AG04449 (cell line): ENCODE measurements around the gene TMEM208.

Source experiments
- CTCF ChIA-PET: fragments of 350-600 bp; formaldehyde crosslinking; extraction: SDS; loops from one replicate; lab custom pipeline; 2021; ENCODE audit warnings: antibody characterized with exemption; lab: Yijun Ruan, JAX
- POLR2A ChIA-PET: fragments of 400-600, 350-600 bp; formaldehyde crosslinking; extraction: SDS; loops from one replicate; lab custom pipeline; 2020; ENCODE audit warnings: antibody characterized with exemption, inconsistent platforms; lab: Yijun Ruan, JAX
- DNase-seq: peaks from one replicate; pipeline ENCODE4 v3.0.0-alpha.2; 2010; ENCODE audit warnings: low read depth, low spot score
- H3K4me3 ChIP-seq: 2 replicates; pipeline ENCODE4 v1.5.1; 2011; ENCODE audit warnings: low read depth, mild to moderate bottlenecking, control low read depth, low read length
- TF ChIP-seq, protein P1 (sequence below): IDR thresholded peaks from one replicate; pipeline ENCODE4 v1.5.1; 2011; ENCODE audit warnings: mild to moderate bottlenecking, moderate library complexity, low read length, control low read depth, inconsistent platforms; ENCODE audit not compliant: insufficient read depth; ENCODE audit errors: missing control alignments

The TMEM208 gene

GRCh38 chr16:67264277-67264676 lies 37.3 kb downstream of the TMEM208 start:
- POLR2A ChIA-PET = no interaction called here
- TF ChIP-seq, protein P1, sequence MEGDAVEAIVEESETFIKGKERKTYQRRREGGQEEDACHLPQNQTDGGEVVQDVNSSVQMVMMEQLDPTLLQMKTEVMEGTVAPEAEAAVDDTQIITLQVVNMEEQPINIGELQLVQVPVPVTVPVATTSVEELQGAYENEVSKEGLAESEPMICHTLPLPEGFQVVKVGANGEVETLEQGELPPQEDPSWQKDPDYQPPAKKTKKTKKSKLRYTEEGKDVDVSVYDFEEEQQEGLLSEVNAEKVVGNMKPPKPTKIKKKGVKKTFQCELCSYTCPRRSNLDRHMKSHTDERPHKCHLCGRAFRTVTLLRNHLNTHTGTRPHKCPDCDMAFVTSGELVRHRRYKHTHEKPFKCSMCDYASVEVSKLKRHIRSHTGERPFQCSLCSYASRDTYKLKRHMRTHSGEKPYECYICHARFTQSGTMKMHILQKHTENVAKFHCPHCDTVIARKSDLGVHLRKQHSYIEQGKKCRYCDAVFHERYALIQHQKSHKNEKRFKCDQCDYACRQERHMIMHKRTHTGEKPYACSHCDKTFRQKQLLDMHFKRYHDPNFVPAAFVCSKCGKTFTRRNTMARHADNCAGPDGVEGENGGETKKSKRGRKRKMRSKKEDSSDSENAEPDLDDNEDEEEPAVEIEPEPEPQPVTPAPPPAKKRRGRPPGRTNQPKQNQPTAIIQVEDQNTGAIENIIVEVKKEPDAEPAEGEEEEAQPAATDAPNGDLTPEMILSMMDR = no peak
- DNase-seq = no peak
- H3K4me3 ChIP-seq = no peak overlapping the region
- CTCF ChIA-PET = interaction anchor here (0.6 to 5.5 kb wide), 8 partner anchors 16 to 201 kb away, joined by 3 to 46 read pairs (median 4); no protein-coding TSS in a partner anchor

DNA sequence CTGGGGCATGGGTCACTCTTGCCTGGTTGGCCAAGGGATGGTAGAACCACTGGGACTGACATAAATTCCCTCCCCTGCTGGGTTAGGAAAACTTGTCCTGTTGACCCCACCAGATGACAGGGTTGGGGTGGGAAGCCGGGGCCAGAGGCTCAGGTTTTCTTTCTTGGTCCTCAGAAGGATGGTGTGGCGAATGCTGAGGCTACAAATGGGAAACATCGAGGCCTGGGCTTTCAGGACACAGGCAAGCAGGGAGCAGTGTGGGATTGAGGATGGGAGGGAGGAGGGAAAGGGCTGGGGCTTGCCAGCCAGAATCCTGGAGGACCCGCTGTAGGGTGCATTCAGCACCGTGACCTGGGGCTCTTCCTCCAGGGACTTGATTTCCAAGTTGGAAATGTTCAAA lies 37.9 kb downstream of the TMEM208 start:
- TF ChIP-seq, protein P1 = no peak
- POLR2A ChIA-PET = no interaction called here
- H3K4me3 ChIP-seq = no peak overlapping the region
- CTCF ChIA-PET = interaction anchor here (0.9 to 5.5 kb wide), 4 partner anchors 15 to 201 kb away, joined by 3 to 46 read pairs (median 6); no protein-coding TSS in a partner anchor
- no peak for DNase-seq

DNA sequence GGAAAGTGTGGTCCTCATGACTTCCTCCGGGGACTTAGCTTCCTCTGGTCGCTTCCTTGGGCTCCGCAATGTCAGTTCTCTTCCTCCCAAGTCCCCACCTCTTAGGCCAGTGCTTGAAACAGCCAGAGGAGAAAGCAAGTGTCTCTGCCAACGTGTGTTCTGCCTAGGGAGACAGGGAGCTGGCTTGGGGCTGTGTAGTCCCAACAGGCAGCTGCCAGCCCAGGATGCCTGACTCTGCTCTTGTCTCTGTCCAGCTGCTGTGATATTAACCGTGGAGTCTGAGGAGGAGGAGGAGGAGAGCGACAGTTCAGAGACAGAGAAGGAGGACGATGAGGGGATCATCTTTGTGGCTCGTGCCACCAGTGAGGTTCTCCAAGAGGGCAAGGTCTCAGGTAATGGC lies 38.9 kb downstream of the TMEM208 start:
- CTCF ChIA-PET = interaction anchor here (0.7 to 1.6 kb wide), 7 partner anchors 15 to 182 kb away, joined by 3 to 5 read pairs (median 3); no protein-coding TSS in a partner anchor
- H3K4me3 ChIP-seq = no peak overlapping the region
- DNase-seq = no peak
- POLR2A ChIA-PET = no interaction called here
- TF ChIP-seq, protein P1 = no peak

DNA sequence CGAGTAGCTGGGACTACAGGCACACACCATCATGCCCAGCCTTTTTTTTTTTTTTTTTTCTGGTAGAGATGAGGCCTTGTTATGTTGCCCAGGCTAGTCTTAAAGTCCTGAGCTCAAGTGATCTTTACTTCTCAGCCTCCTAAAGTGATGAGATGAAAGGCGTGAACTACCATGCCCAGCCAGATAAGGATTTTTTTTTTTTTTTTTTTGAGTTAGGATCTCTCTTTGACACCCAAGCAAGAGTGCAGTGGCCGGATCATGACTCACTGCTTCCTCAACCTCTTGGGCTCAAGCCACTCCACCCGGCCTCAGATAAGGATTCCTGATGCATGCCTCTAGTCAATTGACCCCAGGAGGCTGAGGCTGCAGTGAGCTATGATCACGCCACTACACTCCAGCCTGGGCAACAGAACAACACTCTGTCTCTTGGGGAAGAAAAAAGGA lies 41.2 kb downstream of the TMEM208 start:
- DNase-seq = no peak
- H3K4me3 ChIP-seq = no peak overlapping the region
- ChIA-PET POLR2A (interaction anchor here (0.7 to 3.4 kb wide), 4 partner anchors 10 to 198 kb away, joined by 3 to 13 read pairs (median 4); partner anchors contain the start of gene SLC9A5), CTCF (interaction anchor here (0.8 to 2.4 kb wide), 8 partner anchors 9 to 196 kb away, joined by 3 to 13 read pairs (median 3); partner anchors contain the start of gene FHOD1)
- TF ChIP-seq, protein P1 = no peak

GRCh38 chr16:67269766-67270165 lies 42.8 kb downstream of the TMEM208 start:
- DNase-seq = no peak
- POLR2A ChIA-PET = interaction anchor here (3.4 kb wide), 1 partner anchor 8 kb away, joined by 13 read pairs; no protein-coding TSS in a partner anchor
- CTCF ChIA-PET = interaction anchor here (1.0 to 2.6 kb wide), 7 partner anchors 9 to 129 kb away, joined by 3 to 22 read pairs (median 5); partner anchors contain the start of genes FHOD1 and TPPP3
- no peak overlapping the region for H3K4me3 ChIP-seq
- TF ChIP-seq, protein P1 = no peak

- POLR2A ChIA-PET = no interaction called here
- TF ChIP-seq, protein P1 = no peak
- CTCF ChIA-PET = interaction anchor here (1.3 to 2.6 kb wide), 4 partner anchors 10 to 211 kb away, joined by 3 to 22 read pairs (median 4); partner anchors contain the start of gene TPPP3
Measured at GRCh38 chr16:67270931-67271338, 44.0 kb downstream of the TMEM208 start.

More at GRCh38 chr16:67270931-67271338, 44.0 kb downstream of the TMEM208 start:
- no peak for DNase-seq
- no peak overlapping the region for H3K4me3 ChIP-seq
